Mesothelial cell of epicardium (in vitro differentiated cells): ENCODE data around the gene AASDH. TPM values are rescaled to one million over a fixed set of nuclear protein-coding genes. Genes with fewer than 3 reads are reported as not detected.
A peak's percentile ranks its signal among the peaks of the same experiment; 100 is the strongest.

Source experiments
- DNase-seq, 2 experiments: peaks; one replicate each; pipeline ENCODE4 v3.0.0; 2021; ENCODE audit warnings: low spot score in 2 of 2; ENCODE audit not compliant: unreplicated experiment in 2 of 2
- H3K27ac Mint-ChIP-seq: 2 replicates; pipeline ENCODE4 v1.8.0; 2021; ENCODE audit warnings: mixed read lengths
- H3K27me3 Mint-ChIP-seq: 2 replicates; pipeline ENCODE4 v1.8.0; 2021; ENCODE audit warnings: low read depth, mixed read lengths
- H3K36me3 Mint-ChIP-seq: 2 replicates; pipeline ENCODE4 v1.8.0; 2021; ENCODE audit warnings: mixed read lengths
- H3K4me1 Mint-ChIP-seq: 2 replicates; pipeline ENCODE4 v1.8.0; 2021; ENCODE audit warnings: mixed read lengths
- H3K4me3 Mint-ChIP-seq: 2 replicates; pipeline ENCODE4 v1.8.0; 2021; ENCODE audit warnings: mild to moderate bottlenecking, moderate library complexity, mixed read lengths
- H3K9me3 Mint-ChIP-seq: 2 replicates; pipeline ENCODE4 v1.8.0; 2021; ENCODE audit warnings: mixed read lengths
- CTCF ChIP-seq: fragments of 200-600 bp; sonication (generic); IDR thresholded peaks from one replicate; pipeline ENCODE4 v1.5.0; 2021; ENCODE audit warnings: antibody characterized with exemption; ENCODE audit not compliant: unreplicated experiment
- total RNA-seq: library from RNA; stranded (reverse); gene quantifications from 3 replicates; pipeline ENCODE4 v1.2.1, GENCODE V29; 2021

Gene AASDH
- total RNA-seq, 1 donor from 2014 or later, result 21.9 TPM

DNA sequence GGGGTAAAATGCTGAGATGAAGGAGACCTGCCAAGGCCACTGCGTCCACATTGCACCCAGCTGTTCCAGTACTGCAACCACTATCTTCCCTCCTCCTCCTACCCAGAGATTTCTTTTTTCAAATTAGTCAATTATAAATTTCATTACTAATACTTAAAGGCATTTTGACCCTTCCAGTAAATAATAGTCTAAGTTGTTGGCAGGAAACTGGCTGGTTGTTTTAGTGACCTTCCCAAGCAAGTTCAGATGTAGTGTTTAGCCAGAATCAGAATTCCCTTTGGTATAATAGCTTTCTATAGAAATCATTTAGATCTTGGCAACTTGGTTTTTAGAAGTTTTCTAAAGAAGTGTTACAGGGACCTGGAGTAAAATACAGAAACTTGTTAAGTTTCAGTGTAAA, 66.0 kb downstream of the AASDH start:
- Mint-ChIP-seq H3K9me3 (no peaks in the 10 kb centered on the region), H3K36me3 (peaks cover 14% of the 10 kb centered on the region), H3K4me3 (no peak overlapping the region), H3K27me3 (no peaks in the 10 kb centered on the region), H3K4me1 (peaks cover 8% of the 10 kb centered on the region), H3K27ac (peak overlapping the region; percentile 51)
- TF ChIP-seq CTCF, result no peak
- no peak for DNase-seq

- no peak for DNase-seq
- Mint-ChIP-seq H3K4me3 (no peak overlapping the region), H3K36me3 (peaks cover 18% of the 10 kb centered on the region), H3K27me3 (no peaks in the 10 kb centered on the region), H3K4me1 (peaks cover 8% of the 10 kb centered on the region), H3K9me3 (no peaks in the 10 kb centered on the region), H3K27ac (no peak overlapping the region)
- TF ChIP-seq CTCF, result no peak
Observed at GRCh38 chr4:56320293-56320692, 67.0 kb downstream of the AASDH start.

DNA sequence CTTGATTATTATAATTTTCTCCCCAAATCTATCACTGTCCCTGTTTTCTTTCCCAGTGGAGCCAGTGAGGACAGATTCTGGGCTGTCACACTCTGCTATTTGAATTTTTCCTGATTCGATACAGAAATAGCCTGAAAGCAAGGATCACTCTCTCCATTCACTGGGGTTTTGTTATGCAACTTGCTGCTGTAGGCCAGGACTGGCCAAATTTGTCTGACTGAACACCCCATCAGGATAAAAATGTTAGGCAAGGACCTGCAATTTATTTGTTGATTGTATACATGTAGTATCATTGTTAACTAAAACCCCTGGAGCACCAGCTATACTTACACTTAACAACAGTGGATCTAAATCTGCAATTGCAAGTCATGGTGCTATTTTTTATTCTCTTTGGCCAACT, 68.7 kb downstream of the AASDH start:
- no peaks in the 10 kb centered on the region for H3K27me3 Mint-ChIP-seq
- no peak overlapping the region for H3K27ac Mint-ChIP-seq
- H3K36me3 Mint-ChIP-seq, result peaks cover 30% of the 10 kb centered on the region
- H3K4me1 Mint-ChIP-seq, result peaks cover 8% of the 10 kb centered on the region
- peaks cover 3% of the 10 kb centered on the region for H3K9me3 Mint-ChIP-seq
- no peak overlapping the region for H3K4me3 Mint-ChIP-seq
- no peak for DNase-seq
- TF ChIP-seq CTCF, result no peak

GRCh38 chr4:56317749-56318148, 69.5 kb downstream of the AASDH start:
- Mint-ChIP-seq H3K27ac (no peak overlapping the region), H3K27me3 (no peaks in the 10 kb centered on the region), H3K4me3 (no peak overlapping the region), H3K36me3 (peaks cover 32% of the 10 kb centered on the region), H3K9me3 (peaks cover 3% of the 10 kb centered on the region), H3K4me1 (peaks cover 8% of the 10 kb centered on the region)
- TF ChIP-seq CTCF, result no peak
- DNase-seq, result no peak

- no peaks in the 10 kb centered on the region for H3K27me3 Mint-ChIP-seq
- peaks cover 3% of the 10 kb centered on the region for H3K9me3 Mint-ChIP-seq
- H3K27ac Mint-ChIP-seq, result no peak overlapping the region
- no peak for DNase-seq
- H3K4me1 Mint-ChIP-seq, result peaks cover 3% of the 10 kb centered on the region
- peaks cover 30% of the 10 kb centered on the region for H3K36me3 Mint-ChIP-seq
- no peak for TF ChIP-seq CTCF
- no peak overlapping the region for H3K4me3 Mint-ChIP-seq
Observed at GRCh38 chr4:56316011-56316650, 71.2 kb downstream of the AASDH start.

DNA sequence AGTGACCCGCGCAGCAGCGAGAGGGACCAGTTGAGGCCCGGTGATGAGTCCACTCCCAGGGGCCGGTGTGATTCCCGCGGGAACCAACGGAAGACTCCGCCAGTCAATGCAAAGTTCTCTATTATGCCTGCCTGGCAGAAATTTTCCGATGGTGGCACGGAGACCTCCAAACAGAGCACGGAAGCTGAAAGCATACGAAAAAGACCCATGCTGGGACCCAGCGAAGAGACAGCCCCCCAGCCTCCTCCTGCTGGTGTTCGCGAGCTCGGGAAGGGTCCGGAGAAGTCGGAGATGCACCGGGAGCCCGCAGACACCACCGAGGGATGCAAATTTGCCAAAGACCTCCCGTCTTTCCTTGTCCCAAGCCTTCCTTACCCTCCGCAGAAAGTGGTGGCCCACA, 71.7 kb downstream of the AASDH start:
- TF ChIP-seq CTCF, result no peak
- Mint-ChIP-seq H3K27me3 (no peaks in the 10 kb centered on the region), H3K9me3 (peaks cover 3% of the 10 kb centered on the region), H3K27ac (no peak overlapping the region), H3K4me1 (peaks cover 3% of the 10 kb centered on the region), H3K4me3 (no peak overlapping the region), H3K36me3 (peaks cover 30% of the 10 kb centered on the region)
- no peak for DNase-seq
